Measurements from ENCODE around the gene ZNF624.

ZNF624 gene

DNA sequence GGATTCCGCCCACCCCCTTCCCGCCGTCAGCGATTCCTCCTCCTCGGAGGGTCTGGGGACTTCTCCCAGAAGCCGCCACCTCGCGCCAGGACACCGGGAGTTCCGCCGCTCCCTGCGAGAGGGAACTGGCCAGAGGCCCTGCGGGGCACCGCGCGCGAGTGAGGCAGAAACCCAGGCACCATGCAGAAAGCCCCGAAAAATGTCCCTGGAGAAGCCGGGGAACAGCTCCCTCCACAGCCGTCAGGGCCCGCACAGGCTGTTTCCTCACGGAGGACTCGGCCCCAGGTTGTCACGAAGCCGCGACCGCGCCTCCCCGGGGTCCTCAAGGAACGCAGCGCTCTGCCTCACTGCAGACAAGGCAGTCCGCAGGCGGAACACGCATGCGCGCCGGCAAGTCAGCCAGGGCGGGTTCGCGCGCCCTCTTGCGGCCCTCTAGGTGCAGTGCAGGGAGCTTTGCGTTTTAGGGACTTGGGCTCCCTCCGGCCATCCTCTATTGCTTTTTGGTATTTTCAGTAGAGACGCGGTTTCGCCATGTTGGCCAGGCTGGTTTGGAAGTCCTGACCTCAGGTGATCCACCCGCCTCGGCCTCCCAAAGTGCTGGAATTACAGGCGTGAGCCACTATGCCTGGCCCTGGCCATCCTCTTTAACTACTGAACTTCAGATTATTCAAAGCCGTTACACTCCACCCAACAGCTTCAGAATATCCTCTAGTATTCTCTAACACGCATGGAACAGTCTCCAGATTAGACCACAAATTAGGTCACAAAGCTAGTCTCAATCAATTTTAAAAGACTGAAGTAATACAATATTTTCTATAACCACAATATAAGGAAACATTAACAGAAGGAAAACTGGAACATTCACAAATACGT lies 64.3 kb downstream of the ZNF624 start:
- DNase-seq: peak; percentile 97

GRCh38 chr17:16585796-16586195 lies 67.9 kb downstream of the ZNF624 start:
- no peak for DNase-seq

DNA sequence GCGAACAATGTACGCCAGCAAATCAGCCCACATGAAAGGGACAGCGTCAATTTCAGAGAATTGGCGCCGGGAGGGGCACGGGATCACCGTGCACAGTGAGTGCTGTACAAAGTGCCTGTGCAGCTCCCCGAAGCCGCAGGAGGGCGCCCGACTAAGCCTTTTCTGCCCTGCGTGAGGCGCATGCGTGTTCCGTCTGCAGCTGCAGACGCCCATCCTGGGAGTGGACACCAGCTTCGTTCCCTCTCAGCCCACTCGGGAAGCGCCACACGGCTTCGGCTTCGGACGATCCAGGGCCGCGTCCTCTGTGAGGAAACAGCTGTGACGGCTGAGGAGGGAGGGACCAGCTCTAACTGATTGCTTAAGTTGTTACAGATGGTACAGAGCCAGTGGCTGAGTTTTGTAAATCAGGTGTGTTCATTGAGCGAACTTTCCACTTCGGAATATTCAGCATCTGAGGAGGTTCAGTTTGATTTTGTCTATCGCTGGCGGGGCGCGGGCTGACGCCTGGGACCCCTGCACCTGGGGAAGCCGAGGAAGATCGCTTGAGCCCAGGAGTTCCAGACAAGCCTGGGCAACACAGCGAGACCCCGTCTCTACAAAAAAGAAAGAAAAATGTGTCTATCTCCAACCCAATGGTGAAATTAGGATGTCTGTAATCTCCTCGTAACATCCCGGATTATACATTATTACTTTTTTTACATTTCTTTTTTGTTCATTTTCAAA lies 69.2 kb downstream of the ZNF624 start:
- DNase-seq: peak; percentile 97

GRCh38 chr17:16583781-16584180 lies 69.9 kb downstream of the ZNF624 start:
- DNase-seq: no peak

DNA sequence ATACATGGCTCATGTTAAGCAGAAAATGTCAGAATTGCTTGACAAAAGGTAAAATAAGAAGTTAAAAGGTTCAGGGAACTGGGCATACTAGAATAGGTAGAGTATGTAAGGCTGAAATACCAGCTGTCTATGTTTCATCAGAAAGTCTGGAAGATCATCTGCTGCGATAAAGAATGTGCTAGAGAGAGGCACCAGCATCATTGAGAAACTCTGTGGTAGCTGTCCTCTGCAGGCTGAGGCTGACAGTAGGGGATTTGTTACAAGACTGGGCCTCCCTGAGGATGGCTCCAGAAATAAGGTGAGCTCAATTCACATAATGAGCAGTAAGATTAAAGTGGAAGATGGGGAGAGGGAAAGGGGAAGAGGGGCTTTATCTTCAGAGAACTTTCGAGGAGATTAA lies 80.2 kb downstream of the ZNF624 start:
- no peak for DNase-seq

All from activated effector memory CD4-positive, alpha-beta T cell treated with anti-CD3 and anti-CD28 coated beads, Interleukin-2, amount 50 U/mL, for 16 hours (primary cell).